Karpas-422 (cell line): Measurements from ENCODE around the gene TAS2R16. TPM values are rescaled to one million over a fixed set of nuclear protein-coding genes. Genes with fewer than 3 reads are reported as not detected.

Experiments used
- DNase-seq: peaks from one replicate; pipeline ENCODE4 v3.0.0-alpha.2; 2015
- H2AFZ ChIP-seq: fragments of 200-600 bp; sonication (generic); 2 replicates; pipeline ENCODE4 v1.6.1; 2014; ENCODE audit warnings: antibody characterized with exemption, low read length, mixed read lengths
- H3K27ac ChIP-seq: fragments of 200-600 bp; sonication (generic); 2 replicates; pipeline ENCODE4 v1.5.1; 2014; ENCODE audit warnings: mild to moderate bottlenecking, low read length, moderate library complexity
- H3K27me3 ChIP-seq: fragments of 200-600 bp; sonication (generic); 2 replicates; pipeline ENCODE4 v1.6.1; 2014; ENCODE audit warnings: low read length, mixed read lengths
- H3K36me3 ChIP-seq: fragments of 200-600 bp; sonication (generic); 2 replicates; pipeline ENCODE4 v1.6.1; 2014; ENCODE audit warnings: low read length, mixed read lengths; ENCODE audit not compliant: insufficient read depth
- H3K4me1 ChIP-seq: fragments of 200-600 bp; sonication (generic); 2 replicates; pipeline ENCODE4 v1.6.1; 2014; ENCODE audit warnings: mild to moderate bottlenecking, low read length, mixed read lengths
- H3K4me2 ChIP-seq: fragments of 200-600 bp; sonication (generic); 2 replicates; pipeline ENCODE4 v1.6.1; 2014; ENCODE audit warnings: low read length, low read depth, mild to moderate bottlenecking; ENCODE audit not compliant: poor library complexity, severe bottlenecking
- H3K4me3 ChIP-seq: fragments of 200-600 bp; sonication (generic); 2 replicates; pipeline ENCODE4 v1.5.1; 2014; ENCODE audit warnings: mild to moderate bottlenecking, antibody characterized with exemption, low read length, mixed read lengths
- H3K79me2 ChIP-seq: fragments of 200-600 bp; sonication (generic); 2 replicates; pipeline ENCODE4 v1.6.1; 2014; ENCODE audit warnings: mild to moderate bottlenecking, low read length, mixed read lengths
- H3K9ac ChIP-seq: fragments of 200-600 bp; sonication (generic); 2 replicates; pipeline ENCODE4 v1.6.0; 2014; ENCODE audit warnings: low read length
- H3K9me2 ChIP-seq: fragments of 200-600 bp; sonication (generic), shearing (Covaris generic); replicated peaks from 2 replicates; pipeline ENCODE4 v1.6.0; 2014; ENCODE audit warnings: mild to moderate bottlenecking, low read length, moderate library complexity; ENCODE audit not compliant: insufficient read depth
- H3K9me3 ChIP-seq: fragments of 300-700, 200-600 bp; sonication (generic); 2 replicates; pipeline ENCODE4 v1.6.1; 2014; ENCODE audit warnings: low read length, mixed read lengths
- H4K20me1 ChIP-seq: fragments of 200-600 bp; sonication (generic); 2 replicates; pipeline ENCODE4 v1.6.1; 2014; ENCODE audit warnings: mild to moderate bottlenecking, antibody characterized with exemption, low read length, low read depth; ENCODE audit not compliant: insufficient read depth
- total RNA-seq: library from RNA; depleted of rRNA; stranded (reverse); fragments of >200 nt; shearing (Covaris generic); gene quantifications from 2 replicates; pipeline ENCODE4 v1.2.3, GENCODE V29; 2014; ENCODE audit warnings: low replicate concordance

The TAS2R16 gene
- total RNA-seq, 1 experiment from 2014 or later = not detected

DNA sequence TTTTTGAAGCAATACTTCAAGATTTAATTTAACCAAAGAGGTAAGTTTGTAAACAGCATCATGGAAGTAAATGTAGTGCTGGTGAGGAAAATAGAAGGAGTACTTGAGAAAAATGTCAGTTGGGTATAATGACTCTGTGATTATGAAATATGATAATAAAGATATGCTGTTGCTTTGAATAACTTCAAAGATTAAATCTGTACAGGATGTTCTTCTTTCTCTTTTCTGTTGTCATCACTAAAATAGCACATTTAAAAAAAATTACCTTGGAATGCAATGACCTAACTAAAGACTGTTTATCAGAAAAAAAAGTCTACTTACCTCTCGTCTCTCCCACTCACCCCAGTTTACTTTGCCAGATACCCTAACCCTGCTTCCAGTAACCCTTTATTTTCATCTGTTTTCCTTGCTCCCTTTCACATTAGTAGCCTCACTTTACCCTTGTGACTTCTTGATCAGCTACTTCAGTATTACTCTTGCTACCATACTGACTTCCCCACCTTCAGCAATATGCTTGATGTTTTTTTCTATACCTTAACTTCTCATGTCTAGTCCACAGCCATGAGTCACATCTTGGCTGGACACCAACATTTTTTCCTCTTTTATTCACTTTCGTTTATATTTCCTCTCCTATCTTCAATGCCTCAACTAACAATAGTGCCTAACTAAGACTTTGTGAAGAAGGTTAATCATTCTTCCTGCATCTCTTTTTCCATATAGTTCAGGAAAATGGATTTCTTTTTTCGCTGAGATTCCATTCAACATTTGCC, 29.7 kb upstream of the TAS2R16 start:
- Histone ChIP-seq H3K9me3 (peaks cover 20% of the 10 kb centered on the region), H3K27ac (no peak overlapping the region), H3K27me3 (no peaks in the 10 kb centered on the region), H3K4me2 (no peak overlapping the region), H3K4me3 (no peak overlapping the region), H3K9me2 (no peaks in the 10 kb centered on the region), H2AFZ (no peak overlapping the region), H3K79me2 (no peaks in the 10 kb centered on the region), H3K9ac (no peak overlapping the region), H3K4me1 (no peaks in the 10 kb centered on the region), H4K20me1 (no peaks in the 10 kb centered on the region), H3K36me3 (no peaks in the 10 kb centered on the region)
- no peak for DNase-seq

DNA sequence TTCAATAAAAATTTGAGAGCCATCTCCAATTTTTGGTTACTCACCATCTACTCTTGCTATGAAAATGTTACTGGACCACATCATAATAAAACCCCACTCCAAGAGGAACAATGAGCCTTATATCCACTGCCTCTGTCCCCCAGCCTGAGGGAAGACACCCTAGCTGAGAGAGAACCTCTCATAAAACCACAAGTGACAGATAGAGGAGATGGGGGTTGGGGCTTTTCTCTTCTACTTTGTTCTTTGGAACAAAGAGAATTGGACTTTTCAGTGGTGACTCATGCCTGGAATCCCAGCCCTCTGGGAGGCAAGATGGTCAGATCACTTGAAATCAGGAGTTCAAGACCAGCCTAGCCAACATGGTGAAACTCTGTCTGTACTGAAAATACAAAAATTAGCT, 27.6 kb upstream of the TAS2R16 start:
- Histone ChIP-seq H3K79me2 (no peaks in the 10 kb centered on the region), H3K9ac (no peak overlapping the region), H3K36me3 (no peaks in the 10 kb centered on the region), H3K4me2 (no peak overlapping the region), H4K20me1 (no peaks in the 10 kb centered on the region), H3K27me3 (no peaks in the 10 kb centered on the region), H3K4me3 (no peak overlapping the region), H3K9me2 (no peaks in the 10 kb centered on the region), H3K9me3 (peaks cover 20% of the 10 kb centered on the region), H3K27ac (no peak overlapping the region), H3K4me1 (no peaks in the 10 kb centered on the region), H2AFZ (no peak overlapping the region)
- no peak for DNase-seq

DNA sequence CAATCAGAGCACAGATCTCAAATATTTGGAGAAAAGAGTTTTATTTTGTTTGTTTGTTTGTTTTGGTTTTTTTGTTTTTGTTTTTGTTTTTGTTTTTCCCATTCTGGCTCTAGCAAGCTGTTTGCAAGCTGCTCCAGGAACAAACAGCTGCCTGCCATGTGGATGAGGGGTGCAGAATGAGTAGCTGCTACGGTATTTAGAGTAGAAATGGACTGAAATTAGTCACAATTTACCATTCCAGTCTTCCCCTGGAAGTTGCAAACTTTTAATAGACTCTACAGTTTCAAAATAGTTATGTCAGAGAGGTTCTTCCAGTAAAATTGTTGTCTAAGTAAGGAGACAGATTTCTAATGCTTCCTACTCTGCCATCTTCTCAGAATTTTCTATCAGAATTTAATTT, 27.1 kb upstream of the TAS2R16 start:
- no peaks in the 10 kb centered on the region for H3K9me2 ChIP-seq
- no peaks in the 10 kb centered on the region for H3K36me3 ChIP-seq
- H3K4me2 ChIP-seq = no peak overlapping the region
- H3K79me2 ChIP-seq = no peaks in the 10 kb centered on the region
- peaks cover 20% of the 10 kb centered on the region for H3K9me3 ChIP-seq
- no peak overlapping the region for H3K9ac ChIP-seq
- H3K27ac ChIP-seq = no peak overlapping the region
- no peak for DNase-seq
- no peaks in the 10 kb centered on the region for H4K20me1 ChIP-seq
- H3K27me3 ChIP-seq = no peaks in the 10 kb centered on the region
- H3K4me1 ChIP-seq = no peaks in the 10 kb centered on the region
- H2AFZ ChIP-seq = no peak overlapping the region
- no peak overlapping the region for H3K4me3 ChIP-seq

DNA sequence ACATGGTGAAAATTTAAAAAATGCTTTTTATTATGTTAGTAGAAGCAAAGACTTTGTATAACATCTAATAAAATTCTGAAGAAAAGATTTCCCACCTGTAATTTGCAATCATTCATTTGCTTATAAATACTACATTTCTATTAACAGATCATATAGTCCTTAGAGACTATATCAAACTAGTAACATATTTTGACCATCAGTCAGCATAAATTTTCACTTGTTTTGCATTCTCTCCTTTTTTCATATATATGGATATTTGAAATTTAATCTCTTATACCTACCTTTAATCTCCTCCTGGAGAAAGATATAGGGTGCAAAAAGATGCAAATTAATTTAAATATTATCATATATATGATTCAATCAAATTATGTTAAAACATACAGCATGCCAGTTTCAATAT, 16.9 kb upstream of the TAS2R16 start:
- no peaks in the 10 kb centered on the region for H3K79me2 ChIP-seq
- no peak overlapping the region for H3K27ac ChIP-seq
- H3K27me3 ChIP-seq = no peaks in the 10 kb centered on the region
- no peak overlapping the region for H2AFZ ChIP-seq
- H3K4me3 ChIP-seq = no peak overlapping the region
- no peaks in the 10 kb centered on the region for H3K9me2 ChIP-seq
- no peak for DNase-seq
- H3K4me1 ChIP-seq = no peaks in the 10 kb centered on the region
- H3K4me2 ChIP-seq = no peak overlapping the region
- H3K9ac ChIP-seq = no peak overlapping the region
- no peaks in the 10 kb centered on the region for H4K20me1 ChIP-seq
- H3K36me3 ChIP-seq = no peaks in the 10 kb centered on the region
- no peaks in the 10 kb centered on the region; the same call in 1 of the 2 replicates for H3K9me3 ChIP-seq

DNA sequence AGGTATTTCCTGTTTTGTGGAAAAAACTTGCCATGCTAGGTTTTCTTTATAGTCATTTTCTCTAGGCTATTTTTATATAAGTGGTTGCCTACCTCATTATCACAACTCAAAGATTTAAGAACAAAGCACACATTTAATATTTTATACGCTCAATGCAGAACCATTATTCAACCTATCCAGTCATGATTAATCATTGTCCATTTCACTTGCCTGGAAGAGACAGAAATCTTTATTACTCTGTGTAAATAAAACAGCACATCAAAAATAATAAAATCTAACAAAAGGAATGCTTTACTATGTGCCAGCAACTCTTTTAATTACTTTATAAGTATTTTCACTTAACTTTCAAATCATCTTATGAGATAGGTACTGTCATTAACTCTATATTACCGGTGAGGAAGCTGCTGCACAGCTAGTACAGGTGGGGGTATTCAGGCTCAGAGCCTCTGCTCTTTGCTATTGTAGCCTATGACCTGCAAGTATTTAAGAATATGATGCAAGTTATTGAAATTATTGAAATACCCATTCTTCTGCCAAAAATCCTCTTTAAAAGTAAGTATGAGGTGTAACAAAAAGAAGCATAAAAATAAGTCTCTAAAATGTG, 16.4 kb upstream of the TAS2R16 start:
- no peaks in the 10 kb centered on the region for H4K20me1 ChIP-seq

DNA sequence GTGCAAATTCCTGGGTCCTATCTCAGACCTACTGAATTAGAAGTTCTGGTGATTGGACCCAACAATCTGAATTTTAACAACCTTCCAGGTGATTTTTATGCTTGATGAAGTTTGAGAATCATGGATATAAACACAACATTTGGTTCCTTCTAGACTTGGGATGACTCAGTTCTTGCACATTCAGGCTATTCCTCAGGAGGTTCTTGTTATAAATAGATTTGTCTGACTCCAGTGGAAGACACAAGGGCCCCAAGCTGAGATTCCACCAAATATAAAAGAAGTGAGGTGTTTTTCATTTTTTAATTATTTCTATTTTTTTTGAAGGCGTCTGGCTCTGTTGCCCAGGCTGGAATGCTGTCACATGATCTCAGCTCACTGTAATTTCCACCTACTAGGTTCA, 9.4 kb upstream of the TAS2R16 start:
- Histone ChIP-seq H3K27ac (no peak overlapping the region), H3K9me3 (no peaks in the 10 kb centered on the region), H3K4me3 (no peak overlapping the region), H3K4me1 (no peaks in the 10 kb centered on the region), H3K36me3 (no peaks in the 10 kb centered on the region), H2AFZ (no peak overlapping the region), H3K9me2 (no peaks in the 10 kb centered on the region), H3K27me3 (no peaks in the 10 kb centered on the region), H3K79me2 (no peaks in the 10 kb centered on the region), H3K4me2 (no peak overlapping the region), H3K9ac (no peak overlapping the region), H4K20me1 (no peaks in the 10 kb centered on the region)
- no peak for DNase-seq

More for the DNA sequence above, 16.4 kb upstream of the TAS2R16 start:
- Histone ChIP-seq H3K4me3 (no peak overlapping the region), H3K9me3 (no peaks in the 10 kb centered on the region; the same call in 1 of the 2 replicates), H3K9me2 (no peaks in the 10 kb centered on the region), H3K79me2 (no peaks in the 10 kb centered on the region), H2AFZ (no peak overlapping the region), H3K27ac (no peak overlapping the region), H3K36me3 (no peaks in the 10 kb centered on the region), H3K9ac (no peak overlapping the region), H3K27me3 (no peaks in the 10 kb centered on the region), H3K4me2 (no peak overlapping the region), H3K4me1 (no peaks in the 10 kb centered on the region)
- no peak for DNase-seq

DNA sequence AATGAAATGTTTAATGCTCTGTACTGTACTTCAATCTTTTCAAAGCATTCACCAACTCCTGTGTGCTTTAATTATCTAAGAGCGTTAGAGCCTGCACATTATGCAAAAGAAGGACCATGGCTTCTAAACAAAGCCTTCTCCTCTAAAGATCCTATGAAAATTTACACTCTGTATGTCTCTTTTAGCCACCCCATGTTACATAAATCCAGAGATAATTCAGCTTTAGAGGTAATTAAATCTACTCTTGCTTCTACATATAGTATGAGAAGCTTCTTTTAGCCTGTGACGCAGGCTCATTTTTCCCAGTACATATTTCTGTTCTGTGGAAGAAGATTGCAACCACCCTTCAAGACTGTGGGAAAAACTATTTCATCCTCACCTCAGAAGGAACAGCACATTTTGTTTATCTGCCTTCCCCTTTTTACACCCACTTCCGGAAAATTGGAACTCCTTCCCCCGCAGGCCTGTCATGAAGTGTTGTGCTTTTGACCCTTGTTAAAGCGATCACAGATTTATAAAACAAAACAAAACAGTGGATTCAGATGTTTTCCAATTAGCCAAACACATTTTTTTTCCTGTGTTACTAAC, 8.1 kb upstream of the TAS2R16 start:
- H3K27ac ChIP-seq = no peak overlapping the region
- H3K4me3 ChIP-seq = no peak overlapping the region
- H3K4me2 ChIP-seq = no peak overlapping the region
- H3K36me3 ChIP-seq = no peaks in the 10 kb centered on the region
- no peaks in the 10 kb centered on the region for H4K20me1 ChIP-seq
- H3K9me3 ChIP-seq = no peaks in the 10 kb centered on the region
- no peaks in the 10 kb centered on the region for H3K27me3 ChIP-seq
- no peak overlapping the region for H2AFZ ChIP-seq
- H3K9ac ChIP-seq = no peak overlapping the region
- no peak for DNase-seq
- no peaks in the 10 kb centered on the region for H3K4me1 ChIP-seq
- no peaks in the 10 kb centered on the region for H3K9me2 ChIP-seq
- no peaks in the 10 kb centered on the region for H3K79me2 ChIP-seq

DNA sequence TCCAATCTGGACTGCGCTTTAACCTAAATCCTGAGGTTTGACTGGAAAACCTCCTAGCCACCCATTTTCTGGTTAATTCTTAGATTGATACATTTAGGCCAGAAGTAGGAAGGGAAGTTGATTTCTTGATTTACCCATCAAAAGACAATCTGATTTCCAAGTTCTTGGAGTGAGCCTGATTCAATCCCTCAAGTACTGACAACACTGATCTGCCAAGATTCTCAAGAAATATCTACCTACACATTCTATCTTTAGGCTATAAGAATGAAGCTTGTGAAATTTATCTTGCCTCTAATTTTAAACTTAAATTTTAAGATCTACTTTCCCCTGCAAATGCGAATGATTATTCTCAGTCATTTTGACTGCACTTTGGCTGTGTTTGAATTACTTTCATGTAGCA, 5.9 kb downstream of the TAS2R16 start:
- no peak overlapping the region for H3K27ac ChIP-seq
- no peaks in the 10 kb centered on the region for H3K4me1 ChIP-seq
- no peaks in the 10 kb centered on the region for H3K27me3 ChIP-seq
- H3K9ac ChIP-seq = no peak overlapping the region
- no peak for DNase-seq
- H3K4me3 ChIP-seq = no peak overlapping the region
- H2AFZ ChIP-seq = no peak overlapping the region
- no peak overlapping the region for H3K4me2 ChIP-seq
- no peaks in the 10 kb centered on the region for H3K79me2 ChIP-seq
- H3K9me3 ChIP-seq = no peaks in the 10 kb centered on the region
- H4K20me1 ChIP-seq = no peaks in the 10 kb centered on the region
- H3K36me3 ChIP-seq = no peaks in the 10 kb centered on the region
- H3K9me2 ChIP-seq = 0 out of 2 replicates have a peak, but pooled peaks cover 3% of the 10 kb centered on the region
